ENCODE measurements around the gene SPDYE4.

The SPDYE4 gene

GRCh38 chr17:8741366-8741765 is 17.0 kb downstream of the SPDYE4 start:
- no peak for DNase-seq (ENCODE audit: low read depth, low spot score)

- DNase-seq (ENCODE audit: low read depth, low spot score), result no peak
Observed at GRCh38 chr17:8740486-8740885, 17.9 kb downstream of the SPDYE4 start.

- no peak for DNase-seq (ENCODE audit: low read depth, low spot score)
Observed at GRCh38 chr17:8739097-8739496, 19.2 kb downstream of the SPDYE4 start.

DNA sequence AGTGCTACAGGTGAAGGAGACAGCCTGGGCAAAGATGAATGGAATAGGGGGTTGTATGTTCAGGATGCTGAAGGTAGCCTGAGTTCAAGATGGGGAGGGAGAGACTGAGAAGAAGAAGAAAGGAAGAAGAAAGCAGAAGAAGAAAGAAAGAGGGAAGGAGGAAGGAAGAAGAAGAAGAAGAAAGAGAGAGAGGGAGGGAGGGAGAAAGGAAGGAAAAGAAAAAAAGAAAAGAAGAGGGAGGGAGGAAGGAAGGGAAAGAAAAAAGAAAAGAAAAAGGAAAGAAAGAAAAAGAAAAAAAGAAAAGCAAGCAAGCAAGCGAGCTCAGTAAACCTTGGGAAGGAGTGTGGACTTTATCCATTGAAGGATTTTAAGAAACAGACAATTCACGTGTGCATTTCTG is 21.6 kb downstream of the SPDYE4 start:
- no peak for DNase-seq (ENCODE audit: low read depth, low spot score)

DNA sequence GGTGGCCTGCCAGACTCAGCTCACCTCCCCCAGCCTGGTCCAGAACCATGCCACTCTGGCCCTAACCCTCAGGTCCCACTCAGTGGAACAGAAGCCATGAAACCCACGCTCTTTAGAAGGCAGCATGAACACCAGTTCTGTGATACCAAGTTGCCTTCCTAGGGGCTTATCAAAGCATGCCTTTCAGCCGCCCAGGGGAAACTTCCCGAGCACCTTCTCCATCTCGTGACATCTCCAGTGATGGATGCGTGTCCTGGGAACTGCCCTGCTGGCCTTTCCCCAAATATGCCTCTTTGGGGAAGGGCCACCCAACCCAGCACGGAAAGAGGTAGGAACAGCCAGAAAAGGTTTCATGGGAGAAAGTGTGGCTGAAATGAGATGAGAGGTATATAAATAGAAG is 22.0 kb downstream of the SPDYE4 start:
- no peak for DNase-seq (ENCODE audit: low read depth, low spot score)

- no peak for DNase-seq (ENCODE audit: low read depth, low spot score)
Observed at GRCh38 chr17:8735336-8735939, 22.9 kb downstream of the SPDYE4 start.

GRCh38 chr17:8734876-8735275 is 23.5 kb downstream of the SPDYE4 start:
- DNase-seq (ENCODE audit: low read depth, low spot score), result no peak

- no peak for DNase-seq (ENCODE audit: low read depth, low spot score)
Observed at GRCh38 chr17:8732406-8733085, 25.8 kb downstream of the SPDYE4 start.

- DNase-seq (ENCODE audit: low read depth, low spot score), result no peak
Observed at GRCh38 chr17:8729860-8730259, 28.5 kb downstream of the SPDYE4 start.

- no peak for DNase-seq (ENCODE audit: low read depth, low spot score)
Observed at GRCh38 chr17:8729421-8729820, 28.9 kb downstream of the SPDYE4 start.

DNA sequence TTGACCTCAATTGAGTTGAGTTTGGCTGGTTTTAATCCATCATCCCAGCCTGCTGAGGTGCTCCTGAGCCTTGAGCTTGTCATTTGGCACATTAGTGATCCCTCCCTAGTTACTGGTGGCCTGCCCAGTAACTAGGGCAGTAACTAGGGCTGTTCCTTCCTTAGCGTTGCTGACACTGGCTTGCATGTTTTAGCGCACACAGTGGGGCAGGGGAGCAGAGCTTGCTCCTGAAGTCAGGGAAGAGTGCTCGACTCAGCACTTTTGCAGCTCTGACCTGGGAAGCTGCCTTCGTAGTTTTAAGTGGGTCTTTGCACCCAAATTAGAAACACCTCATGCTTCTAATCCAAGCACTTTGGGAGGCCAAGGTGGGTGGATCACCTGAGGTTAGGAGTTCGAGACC is 29.4 kb downstream of the SPDYE4 start:
- DNase-seq (ENCODE audit: low read depth, low spot score), result no peak

GRCh38 chr17:8728251-8728938 is 30.0 kb downstream of the SPDYE4 start:
- DNase-seq (ENCODE audit: low read depth, low spot score), result no peak

- DNase-seq (ENCODE audit: low read depth, low spot score), result no peak
Observed at GRCh38 chr17:8726941-8727555, 31.3 kb downstream of the SPDYE4 start.

GRCh38 chr17:8725881-8726876 is 32.2 kb downstream of the SPDYE4 start:
- DNase-seq (ENCODE audit: low read depth, low spot score), result no peak

DNA sequence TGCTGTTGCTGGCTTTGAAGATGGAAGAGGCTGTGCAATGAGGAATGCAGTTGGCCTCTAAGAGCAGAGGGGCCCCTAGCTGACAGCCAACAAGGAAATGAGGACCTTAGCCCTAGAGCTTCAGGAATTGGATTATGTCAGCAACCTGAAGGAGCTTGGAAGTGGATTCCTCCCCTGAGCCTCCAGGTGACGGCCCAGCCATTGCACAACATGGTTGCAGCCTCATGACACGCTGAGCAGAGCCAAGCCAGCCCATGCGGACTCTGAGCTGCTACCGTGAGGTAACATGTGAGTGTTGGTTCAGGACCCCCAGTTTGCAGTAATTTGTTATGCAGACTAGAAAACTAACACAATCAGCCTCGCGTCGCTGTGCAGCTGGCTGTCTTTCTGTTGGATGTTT is 33.9 kb downstream of the SPDYE4 start:
- no peak for DNase-seq (ENCODE audit: low read depth, low spot score)

- no peak for DNase-seq (ENCODE audit: low read depth, low spot score)
Observed at GRCh38 chr17:8720596-8720995, 37.8 kb downstream of the SPDYE4 start.

- DNase-seq (ENCODE audit: low read depth, low spot score), result no peak
Observed at GRCh38 chr17:8719291-8720246, 38.8 kb downstream of the SPDYE4 start.

- DNase-seq (ENCODE audit: low read depth, low spot score), result no peak
Observed at GRCh38 chr17:8718001-8718563, 40.3 kb downstream of the SPDYE4 start.

DNA sequence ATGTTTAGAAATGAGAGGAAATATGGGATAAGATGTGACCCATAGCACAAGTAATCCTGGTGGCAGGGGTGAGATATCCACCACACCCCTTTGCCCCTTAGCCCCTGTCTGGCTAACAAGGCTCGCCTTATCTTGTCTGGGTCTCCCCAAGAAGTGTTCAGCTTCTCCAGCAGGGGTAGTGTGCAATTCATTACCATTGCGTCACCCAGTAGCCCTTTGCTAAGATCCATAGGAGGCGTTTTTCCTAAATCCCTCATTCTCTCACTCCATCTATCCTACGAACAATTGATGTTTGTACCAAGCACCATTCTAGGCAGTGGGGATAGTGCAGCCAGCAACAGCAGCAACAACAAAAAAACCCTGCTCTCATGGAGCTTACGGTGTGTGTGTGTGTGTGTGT is 44.5 kb downstream of the SPDYE4 start:
- no peak for DNase-seq (ENCODE audit: low read depth, low spot score)

DNA sequence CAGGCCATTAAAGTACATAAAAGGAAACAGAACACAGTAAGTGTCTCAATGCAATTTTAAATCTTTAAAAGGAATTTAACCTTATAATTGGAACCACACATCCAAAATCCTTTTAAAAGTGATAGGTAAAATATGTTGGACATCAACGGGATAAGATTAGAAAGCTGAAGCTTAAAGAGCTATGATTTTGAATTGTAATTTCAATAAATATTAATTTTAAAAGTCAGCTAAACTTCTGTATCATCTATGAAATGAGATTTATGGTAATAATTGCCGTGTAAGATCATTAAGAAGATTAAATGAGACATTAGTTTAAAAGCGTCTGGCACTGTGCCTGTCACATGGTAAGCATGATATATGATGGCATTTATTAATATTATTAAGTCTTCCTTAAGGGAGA is 45.0 kb downstream of the SPDYE4 start:
- no peak for DNase-seq (ENCODE audit: low read depth, low spot score)
